Coronary artery (tissue), 2 donors: ENCODE measurements around the gene SSRP1.

Experiments used
- DNase-seq: peaks from one replicate; pipeline ENCODE4 v3.0.0-alpha.2; 2017; ENCODE audit warnings: low spot score
- H3K27ac ChIP-seq, 2 donors: fragments of 200-600 bp; sonication (generic); one replicate each; pipeline ENCODE4 v1.5.1; 2016 to 2019
- H3K4me3 ChIP-seq: fragments of 200-600 bp; sonication (generic); 2 replicates; pipeline ENCODE4 v1.5.1; 2016; ENCODE audit warnings: mild to moderate bottlenecking, moderate library complexity
- TF ChIP-seq, protein P1 (sequence below): fragments of 200-600 bp; sonication (generic); IDR thresholded peaks from one replicate; pipeline ENCODE4 v1.5.1; 2019; ENCODE audit warnings: antibody characterized with exemption

The SSRP1 gene

GRCh38 chr11:57327721-57328120 lies 8.0 kb downstream of the SSRP1 start:
- TF ChIP-seq, protein P1, sequence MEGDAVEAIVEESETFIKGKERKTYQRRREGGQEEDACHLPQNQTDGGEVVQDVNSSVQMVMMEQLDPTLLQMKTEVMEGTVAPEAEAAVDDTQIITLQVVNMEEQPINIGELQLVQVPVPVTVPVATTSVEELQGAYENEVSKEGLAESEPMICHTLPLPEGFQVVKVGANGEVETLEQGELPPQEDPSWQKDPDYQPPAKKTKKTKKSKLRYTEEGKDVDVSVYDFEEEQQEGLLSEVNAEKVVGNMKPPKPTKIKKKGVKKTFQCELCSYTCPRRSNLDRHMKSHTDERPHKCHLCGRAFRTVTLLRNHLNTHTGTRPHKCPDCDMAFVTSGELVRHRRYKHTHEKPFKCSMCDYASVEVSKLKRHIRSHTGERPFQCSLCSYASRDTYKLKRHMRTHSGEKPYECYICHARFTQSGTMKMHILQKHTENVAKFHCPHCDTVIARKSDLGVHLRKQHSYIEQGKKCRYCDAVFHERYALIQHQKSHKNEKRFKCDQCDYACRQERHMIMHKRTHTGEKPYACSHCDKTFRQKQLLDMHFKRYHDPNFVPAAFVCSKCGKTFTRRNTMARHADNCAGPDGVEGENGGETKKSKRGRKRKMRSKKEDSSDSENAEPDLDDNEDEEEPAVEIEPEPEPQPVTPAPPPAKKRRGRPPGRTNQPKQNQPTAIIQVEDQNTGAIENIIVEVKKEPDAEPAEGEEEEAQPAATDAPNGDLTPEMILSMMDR: no peak
- no peak for DNase-seq
- H3K27ac ChIP-seq: no peak overlapping the region
- no peak overlapping the region for H3K4me3 ChIP-seq

- TF ChIP-seq, protein P1: no peak
- peak overlapping the region; percentile 94 to 100 for H3K27ac ChIP-seq
- no peak for DNase-seq
- peak overlapping the region; percentile 99 for H3K4me3 ChIP-seq
Measured at GRCh38 chr11:57325735-57326048, 10.0 kb downstream of the SSRP1 start.

DNA sequence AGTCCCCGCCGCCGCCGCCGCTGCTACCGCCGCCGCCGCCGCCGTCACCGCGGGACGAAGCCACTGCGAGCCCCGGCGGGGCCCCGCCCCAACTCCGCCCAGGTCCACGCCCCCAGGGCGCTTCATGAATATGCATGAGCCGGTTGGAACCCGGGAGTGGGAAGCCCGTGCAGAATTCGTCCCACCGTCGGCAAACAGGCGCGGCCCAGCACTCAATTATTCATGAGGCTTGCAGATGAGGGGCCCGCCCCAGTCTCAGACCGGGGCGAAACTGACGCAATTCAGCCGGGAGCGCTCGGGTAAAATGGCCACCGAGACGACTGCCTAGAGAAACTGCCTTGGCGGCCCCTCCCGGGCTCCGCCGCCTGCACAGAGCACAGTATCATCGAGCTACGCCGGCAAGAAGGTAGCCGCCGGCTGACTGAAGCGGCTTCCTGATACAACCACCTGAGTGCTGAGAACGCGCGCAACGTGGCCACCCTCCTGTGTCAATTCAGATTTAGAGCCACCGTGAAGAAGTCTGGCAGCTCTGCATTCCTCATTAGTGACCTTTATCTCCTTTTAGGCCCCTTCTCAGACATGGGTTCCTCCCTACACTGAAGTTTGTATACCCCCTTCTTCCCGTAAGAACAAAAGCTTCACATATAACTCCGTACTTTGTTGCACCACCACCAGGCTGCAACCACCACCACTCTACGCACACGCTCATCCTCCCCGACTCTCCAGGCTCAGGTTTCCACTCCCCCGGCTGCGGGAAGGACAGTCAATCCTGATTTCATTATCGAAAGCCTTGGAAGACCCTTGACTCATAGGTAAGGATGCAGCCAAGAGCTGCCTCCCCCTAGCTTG lies 10.6 kb downstream of the SSRP1 start, which contains the start of gene TNKS1BP1:
TSS of gene TNKS1BP1 (minus strand) at position 67 of the 849 bp plus-strand sequence. CDS start 3,067 bp downstream, outside the sequence.
- TF ChIP-seq, protein P1: no peak
- peak; percentile 99 for DNase-seq
- peak within 1 kb of the TSS; percentile 99 for H3K4me3 ChIP-seq
- H3K27ac ChIP-seq: peak within 1 kb of the TSS; percentile 94 to 100

DNA sequence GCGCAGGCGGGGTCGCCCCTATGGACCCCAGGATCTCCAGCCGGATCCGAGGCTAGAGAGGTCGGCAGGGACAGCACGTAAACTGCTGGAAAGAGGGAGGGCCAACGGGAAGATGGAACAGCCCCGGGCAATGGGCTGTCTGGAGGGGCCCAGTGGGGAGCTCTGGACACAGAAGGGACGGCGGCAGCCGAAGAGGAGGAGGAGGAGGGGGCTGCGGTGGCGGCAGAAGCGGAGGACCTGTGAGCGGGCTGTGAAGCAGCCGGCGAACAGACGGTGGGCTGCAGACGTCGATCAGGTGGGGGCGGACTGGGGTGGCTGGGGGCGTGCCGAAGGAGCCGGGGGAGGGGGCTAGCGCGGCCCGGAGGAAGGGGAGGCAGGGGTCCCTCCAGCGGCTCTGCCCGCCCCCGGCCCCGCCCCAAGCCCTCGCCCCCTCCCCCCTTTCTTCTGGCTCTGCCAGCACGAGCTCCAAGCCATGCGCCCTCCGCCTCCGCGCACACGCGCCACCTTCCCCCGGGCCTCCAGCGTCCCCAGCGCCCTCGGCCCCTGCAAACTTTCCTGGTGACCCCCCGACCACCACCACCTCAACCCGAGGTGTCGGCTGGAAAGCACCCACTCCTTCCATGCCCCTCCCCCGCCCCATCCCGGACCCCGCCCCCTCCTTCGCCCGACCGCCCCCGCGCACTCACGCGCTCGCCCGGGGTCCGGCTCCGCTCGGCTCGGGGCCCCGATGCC lies 11.4 kb downstream of the SSRP1 start:
- TF ChIP-seq, protein P1: no peak
- Histone ChIP-seq H3K4me3 (peak overlapping the region; percentile 99), H3K27ac (peak overlapping the region; percentile 94 to 100)
- DNase-seq: no peak

- no peak for DNase-seq
- peak overlapping the region; percentile 94 to 100 for H3K27ac ChIP-seq
- TF ChIP-seq, protein P1: no peak
- peak overlapping the region; percentile 99 for H3K4me3 ChIP-seq
Measured at GRCh38 chr11:57323855-57324153, 11.9 kb downstream of the SSRP1 start.

DNA sequence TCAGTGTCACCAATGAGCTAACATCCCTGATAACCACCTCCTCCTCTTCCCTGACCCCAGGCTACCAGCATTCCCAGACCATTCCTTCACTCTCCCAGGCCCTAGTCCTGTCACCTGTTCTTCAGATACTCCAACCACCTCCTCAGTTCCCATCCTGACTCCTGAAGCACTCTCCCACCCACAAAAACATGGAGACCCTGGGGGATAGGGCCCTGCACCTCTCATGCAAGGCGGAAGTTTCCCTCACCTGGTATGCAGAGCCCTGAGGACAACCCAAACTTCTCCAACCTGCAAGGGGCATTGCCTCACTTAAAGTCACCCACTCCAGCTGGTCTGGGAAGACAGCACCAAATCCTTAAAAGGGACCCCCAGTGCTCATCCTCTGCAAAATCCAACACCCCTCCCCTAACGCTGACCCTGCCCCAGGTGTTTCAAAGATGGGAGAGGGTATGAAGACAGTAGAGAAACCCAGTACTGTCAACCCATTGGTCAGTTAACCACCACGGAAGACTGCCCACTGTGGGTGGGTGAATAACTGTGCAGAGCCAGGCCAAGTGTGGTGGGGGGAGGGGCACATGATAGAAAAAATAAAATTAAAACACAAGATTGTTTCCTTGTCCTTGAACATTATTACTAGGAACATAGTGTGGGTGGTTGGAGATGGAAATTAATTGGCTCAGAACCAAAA lies 12.4 kb downstream of the SSRP1 start:
- H3K4me3 ChIP-seq: peak overlapping the region; percentile 99
- H3K27ac ChIP-seq: peak overlapping the region; percentile 94 to 100
- TF ChIP-seq, protein P1: no peak
- no peak for DNase-seq
